OCI-M2 (cell line): Measurements from ENCODE around the gene THSD7A.

Source experiments
- DNase-seq: peaks from one replicate; lab custom pipeline; 2025; ENCODE audit not compliant: unreplicated experiment; lab: John Stamatoyannopoulos, UW

The THSD7A gene

GRCh38 chr7:11751315-11751714 lies 80.7 kb downstream of the THSD7A start:
- DNase-seq, result no peak

- DNase-seq, result no peak
Measured at GRCh38 chr7:11750191-11750590, 81.8 kb downstream of the THSD7A start.

- DNase-seq, result no peak
Measured at GRCh38 chr7:11749629-11750028, 82.4 kb downstream of the THSD7A start.

GRCh38 chr7:11748884-11749283 lies 83.1 kb downstream of the THSD7A start:
- no peak for DNase-seq

- no peak for DNase-seq
Measured at GRCh38 chr7:11747715-11748485, 84.1 kb downstream of the THSD7A start.

GRCh38 chr7:11746591-11746990 lies 85.4 kb downstream of the THSD7A start:
- no peak for DNase-seq

- no peak for DNase-seq
Measured at GRCh38 chr7:11743548-11743947, 88.5 kb downstream of the THSD7A start.

GRCh38 chr7:11743016-11743415 lies 89.0 kb downstream of the THSD7A start:
- DNase-seq, result no peak

- no peak for DNase-seq
Measured at GRCh38 chr7:11742496-11742895, 89.5 kb downstream of the THSD7A start.

- DNase-seq, result no peak
Measured at GRCh38 chr7:11737723-11738122, 94.3 kb downstream of the THSD7A start.

- DNase-seq, result no peak
Measured at GRCh38 chr7:11732207-11732606, 99.8 kb downstream of the THSD7A start.

GRCh38 chr7:11730725-11731124 lies 101.3 kb downstream of the THSD7A start:
- DNase-seq, result no peak

GRCh38 chr7:11727864-11728263 lies 104.1 kb downstream of the THSD7A start:
- DNase-seq, result no peak

- DNase-seq, result no peak
Measured at GRCh38 chr7:11726794-11727155, 105.2 kb downstream of the THSD7A start.

GRCh38 chr7:11726001-11726793 lies 105.8 kb downstream of the THSD7A start:
- no peak for DNase-seq

- no peak for DNase-seq
Measured at GRCh38 chr7:11716185-11716584, 115.8 kb downstream of the THSD7A start.

- DNase-seq, result no peak
Measured at GRCh38 chr7:11714676-11715075, 117.3 kb downstream of the THSD7A start.

- DNase-seq, result no peak
Measured at GRCh38 chr7:11714205-11714604, 117.8 kb downstream of the THSD7A start.

- no peak for DNase-seq
Measured at GRCh38 chr7:11713352-11713751, 118.6 kb downstream of the THSD7A start.

- DNase-seq, result no peak
Measured at GRCh38 chr7:11710377-11710776, 121.6 kb downstream of the THSD7A start.

- DNase-seq, result no peak
Measured at GRCh38 chr7:11709196-11709595, 122.8 kb downstream of the THSD7A start.

GRCh38 chr7:11707606-11708193 lies 124.3 kb downstream of the THSD7A start:
- DNase-seq, result no peak
